ENCODE data around the gene ADAMTS7. TPM values are rescaled to one million over a fixed set of nuclear protein-coding genes. Genes with fewer than 3 reads are reported as not detected.

The ADAMTS7 gene
- total and polyA plus RNA-seq, 8 donors: 0.31 to 102 (median 2.3) TPM

DNA sequence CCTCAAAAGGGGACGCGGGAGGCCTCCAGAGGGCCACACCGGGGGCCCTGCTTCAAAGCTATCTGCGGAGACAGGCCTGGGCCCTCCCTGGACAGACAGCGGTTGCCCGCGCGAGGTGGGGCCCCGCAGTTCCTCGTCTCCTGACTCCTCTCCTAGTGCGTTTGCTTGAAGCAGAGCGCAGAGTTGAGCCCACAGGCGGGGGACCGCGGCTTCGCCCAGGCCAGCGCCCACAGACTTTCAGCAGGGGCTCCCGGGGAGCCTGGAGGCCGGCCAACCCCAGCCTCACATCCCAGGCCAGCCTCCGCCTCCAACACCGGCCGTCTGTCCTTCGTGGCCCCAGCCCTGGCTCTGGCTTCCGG is 540 bp upstream of the ADAMTS7 start:
- no peaks in the 10 kb centered on the region for H3K36me3 ChIP-seq
- H3K4me3 ChIP-seq: peak overlapping the region; percentile 67 to 84 (median 76)
- peak overlapping the region; percentile 5 to 85 (median 75) for H3K27ac ChIP-seq
- intact Hi-C loops (cut with DNase I; ENCODE audit: low total_unique reads): no loop called here
- no peaks in the 10 kb centered on the region for H3K9me3 ChIP-seq
- 20 to 31% (median 24%) methylated on average over 23 to 24 of the region's 24 CpGs for WGBS, 5 donors
- TF ChIP-seq, protein P1, sequence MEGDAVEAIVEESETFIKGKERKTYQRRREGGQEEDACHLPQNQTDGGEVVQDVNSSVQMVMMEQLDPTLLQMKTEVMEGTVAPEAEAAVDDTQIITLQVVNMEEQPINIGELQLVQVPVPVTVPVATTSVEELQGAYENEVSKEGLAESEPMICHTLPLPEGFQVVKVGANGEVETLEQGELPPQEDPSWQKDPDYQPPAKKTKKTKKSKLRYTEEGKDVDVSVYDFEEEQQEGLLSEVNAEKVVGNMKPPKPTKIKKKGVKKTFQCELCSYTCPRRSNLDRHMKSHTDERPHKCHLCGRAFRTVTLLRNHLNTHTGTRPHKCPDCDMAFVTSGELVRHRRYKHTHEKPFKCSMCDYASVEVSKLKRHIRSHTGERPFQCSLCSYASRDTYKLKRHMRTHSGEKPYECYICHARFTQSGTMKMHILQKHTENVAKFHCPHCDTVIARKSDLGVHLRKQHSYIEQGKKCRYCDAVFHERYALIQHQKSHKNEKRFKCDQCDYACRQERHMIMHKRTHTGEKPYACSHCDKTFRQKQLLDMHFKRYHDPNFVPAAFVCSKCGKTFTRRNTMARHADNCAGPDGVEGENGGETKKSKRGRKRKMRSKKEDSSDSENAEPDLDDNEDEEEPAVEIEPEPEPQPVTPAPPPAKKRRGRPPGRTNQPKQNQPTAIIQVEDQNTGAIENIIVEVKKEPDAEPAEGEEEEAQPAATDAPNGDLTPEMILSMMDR (IDR thresholded peaks at IDR 0.05): peak in 1 of 7 experiments; percentile 36
- TF ChIP-seq POLR2A (IDR thresholded peaks at IDR 0.05): no peak
- H3K27me3 ChIP-seq: peaks cover 0 to 31% (median 20%) of the 10 kb centered on the region in 3 donors
- peaks cover 18 to 29% (median 20%) of the 10 kb centered on the region in 4 donors for H3K4me1 ChIP-seq
- peak in 1 of 2 donors; percentile 42 for DNase-seq

DNA sequence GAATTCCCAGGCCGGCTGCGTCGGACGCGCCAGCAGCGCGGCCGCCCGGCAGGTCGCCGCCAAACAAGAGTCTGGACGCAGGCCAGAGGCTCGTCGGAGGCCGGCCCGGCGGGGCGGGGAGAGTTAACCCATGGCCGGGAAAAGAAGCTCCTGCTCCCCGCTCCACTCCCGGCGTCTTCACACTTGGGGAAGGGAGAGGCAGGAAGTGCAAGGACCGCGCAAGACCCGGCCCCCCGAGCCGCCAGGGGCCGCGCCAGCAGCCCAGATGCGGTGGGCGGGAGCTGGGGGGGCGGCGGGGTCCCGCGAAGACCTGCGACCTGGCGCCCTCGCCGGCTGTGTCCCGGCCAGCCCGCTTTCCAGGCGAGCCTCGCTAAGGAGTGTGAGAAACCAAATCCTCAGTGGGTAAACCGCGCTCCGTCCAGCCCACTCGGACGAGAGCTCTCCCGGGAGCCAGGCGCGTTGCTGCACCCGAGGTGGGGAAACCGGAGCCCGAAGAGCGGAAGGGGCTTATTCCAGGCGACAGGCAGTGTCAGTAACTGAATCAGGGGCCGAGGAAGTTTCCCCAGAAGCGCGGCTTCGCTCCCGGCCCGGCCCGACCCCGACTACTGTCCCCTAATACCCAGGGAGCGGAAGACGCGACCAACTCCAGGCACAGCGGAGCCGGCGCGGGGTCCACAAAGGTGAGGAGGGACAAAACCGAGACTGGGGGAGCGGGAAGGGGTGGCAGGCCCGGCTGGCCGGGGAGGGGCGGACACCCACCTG is 721 bp downstream of the ADAMTS7 start:
- Histone ChIP-seq H3K4me1 (peaks cover 18 to 29% (median 20%) of the 10 kb centered on the region in 4 donors), H3K36me3 (no peaks in the 10 kb centered on the region), H3K9me3 (no peaks in the 10 kb centered on the region), H3K4me3 (peak overlapping the region; percentile 67 to 84 (median 76)), H3K27me3 (peaks cover 0 to 31% (median 20%) of the 10 kb centered on the region in 3 donors), H3K27ac (peak overlapping the region; percentile 57 to 85 (median 74))
- intact Hi-C loops (cut with DNase I; ENCODE audit: low total_unique reads): no loop called here
- 0 to 2% (median 1%) methylated on average over 41 to 76 of the region's 76 CpGs for WGBS, 5 donors
- TF ChIP-seq EP300 (IDR thresholded peaks at IDR 0.05) (no peak), POLR2AphosphoS5 (IDR thresholded peaks at IDR 0.05) (no peak), POLR2A (IDR thresholded peaks at IDR 0.05) (no peak)
- TF ChIP-seq, protein P1 (IDR thresholded peaks at IDR 0.05): no peak
- DNase-seq: peak; percentile 67 to 80

DNA sequence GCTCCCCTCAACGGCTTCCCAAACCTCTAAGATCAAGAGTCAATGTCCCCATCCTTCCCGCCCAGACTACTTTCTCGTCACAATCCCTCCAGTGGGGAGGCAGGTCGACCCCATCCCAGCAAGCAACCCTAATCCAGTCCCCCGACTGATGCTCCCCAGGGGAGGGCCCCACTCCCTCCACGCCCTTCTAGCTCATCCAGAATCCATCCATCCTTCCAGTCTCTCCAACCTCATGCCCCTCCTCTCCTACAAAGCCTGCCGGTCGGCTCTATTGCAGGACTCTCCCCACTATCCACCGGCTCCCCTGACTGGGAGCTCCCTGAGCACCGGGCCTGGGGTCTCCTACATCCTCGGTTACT is 1.3 kb downstream of the ADAMTS7 start:
- DNase-seq: no peak
- Histone ChIP-seq H3K9me3 (no peaks in the 10 kb centered on the region), H3K36me3 (no peaks in the 10 kb centered on the region), H3K27me3 (peaks cover 0 to 31% (median 20%) of the 10 kb centered on the region in 3 donors), H3K4me3 (peak overlapping the region; percentile 67 to 84 (median 76)), H3K4me1 (peaks cover 18 to 29% (median 20%) of the 10 kb centered on the region in 4 donors), H3K27ac (peak overlapping the region in 4 of 5 donors; percentile 57 to 85 (median 76))
- 28 to 35% (median 31%) methylated on average over 11 of the region's 11 CpGs for WGBS, 5 donors
- intact Hi-C loops (cut with DNase I; ENCODE audit: low total_unique reads): no loop called here
- TF ChIP-seq POLR2AphosphoS5 (IDR thresholded peaks at IDR 0.05) (no peak), POLR2A (IDR thresholded peaks at IDR 0.05) (no peak), EP300 (IDR thresholded peaks at IDR 0.05) (no peak)
- TF ChIP-seq, protein P1 (IDR thresholded peaks at IDR 0.05): no peak

DNA sequence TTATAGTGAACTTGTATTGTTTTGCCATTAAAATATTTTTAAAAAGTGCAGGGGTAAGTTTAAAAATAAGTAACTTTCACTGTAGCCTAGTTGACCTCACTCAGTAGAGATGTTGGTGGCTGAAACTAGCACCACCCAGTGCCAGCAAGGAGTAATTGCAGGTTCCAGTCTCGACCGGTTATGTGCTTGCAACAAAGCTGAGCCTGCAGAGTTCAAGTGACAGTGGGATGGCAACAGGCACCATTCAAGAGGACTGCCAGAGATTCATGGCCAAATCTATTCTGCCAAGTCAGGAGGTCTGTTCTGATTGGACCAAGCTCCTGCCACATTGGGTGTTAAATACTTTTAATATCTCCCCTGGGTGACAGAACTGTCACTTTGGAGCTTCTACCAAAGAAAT is 2.7 kb downstream of the ADAMTS7 start:
- Histone ChIP-seq H3K27ac (no peak overlapping the region), H3K4me3 (no peak overlapping the region), H3K4me1 (peaks cover 18 to 29% (median 20%) of the 10 kb centered on the region in 4 donors), H3K36me3 (no peaks in the 10 kb centered on the region), H3K27me3 (peaks cover 0 to 31% (median 20%) of the 10 kb centered on the region in 3 donors), H3K9me3 (no peaks in the 10 kb centered on the region)
- 48 to 76% (median 67%) methylated on average over 2 of the region's 2 CpGs for WGBS, 5 donors
- TF ChIP-seq, protein P1 (IDR thresholded peaks at IDR 0.05): peak in 3 of 7 experiments; percentile 8 to 16 (median 9)
- TF ChIP-seq EP300 (IDR thresholded peaks at IDR 0.05) (no peak), POLR2AphosphoS5 (IDR thresholded peaks at IDR 0.05) (no peak)
- intact Hi-C loops (cut with DNase I; ENCODE audit: low total_unique reads): no loop called here
- DNase-seq: peak in 1 of 2 donors; percentile 46
